Activated CD8-positive, alpha-beta memory T cell treated with anti-CD3 and anti-CD28 coated beads, Interleukin-2, amount 50 U/mL, for 4 hours (primary cell): Measurements from ENCODE around the gene ZNF215.
"Not testable (repeated sequence)": the region's sequence is repeated elsewhere in the genome, so short reads cannot be mapped to it uniquely, and the experiment has no call there.

Experiments
- DNase-seq: peaks from one replicate; pipeline ENCODE4 v3.0.0-alpha.2; 2020

ZNF215 gene

GRCh38 chr11:6926208-6927029, at the start of gene ZNF215:
Gene ZNF215 (plus strand): TSS chr11:6926426. CDS start chr11:6932273, 5,847 bp downstream.
- DNase-seq, result peak; percentile 31

- no peak for DNase-seq
Observed at GRCh38 chr11:6876914-6877313, 49.3 kb upstream of the ZNF215 start.

GRCh38 chr11:6882751-6883150, 43.5 kb upstream of the ZNF215 start:
- DNase-seq, result no peak

- DNase-seq, result not testable (repeated sequence)
Observed at GRCh38 chr11:6887711-6888110, 38.5 kb upstream of the ZNF215 start.

GRCh38 chr11:6888830-6889229, 37.4 kb upstream of the ZNF215 start:
- DNase-seq, result no peak

- no peak for DNase-seq
Observed at GRCh38 chr11:6889835-6890234, 36.4 kb upstream of the ZNF215 start.

- DNase-seq, result no peak
Observed at GRCh38 chr11:6892400-6892799, 33.8 kb upstream of the ZNF215 start, which contains the start of gene OR2D2. Gene OR2D2 (minus strand): TSS chr11:6892500. CDS start chr11:6892500, 0 bp downstream.

GRCh38 chr11:6894097-6894496, 32.1 kb upstream of the ZNF215 start:
- DNase-seq, result no peak

- DNase-seq, result no peak
Observed at GRCh38 chr11:6895010-6895409, 31.2 kb upstream of the ZNF215 start.

- DNase-seq, result no peak
Observed at GRCh38 chr11:6898911-6899310, 27.3 kb upstream of the ZNF215 start.

GRCh38 chr11:6900327-6900999, 25.8 kb upstream of the ZNF215 start:
- DNase-seq, result no peak

GRCh38 chr11:6904804-6905203, 21.4 kb upstream of the ZNF215 start:
- not testable (repeated sequence) for DNase-seq

GRCh38 chr11:6911378-6911777, 14.8 kb upstream of the ZNF215 start:
- DNase-seq, result no peak

- DNase-seq, result no peak
Observed at GRCh38 chr11:6911948-6912347, 14.3 kb upstream of the ZNF215 start.

- no peak for DNase-seq
Observed at GRCh38 chr11:6919698-6920097, 6.5 kb upstream of the ZNF215 start.

GRCh38 chr11:6920702-6921101, 5.5 kb upstream of the ZNF215 start, which contains the start of gene OR2D3:
Gene OR2D3 (plus strand): TSS chr11:6921002. CDS start chr11:6921002, 0 bp downstream.
- no peak for DNase-seq

- DNase-seq, result no peak
Observed at GRCh38 chr11:6925007-6925577, 1.1 kb upstream of the ZNF215 start.

- no peak for DNase-seq
Observed at GRCh38 chr11:6925636-6926207, 504 bp upstream of the ZNF215 start.

GRCh38 chr11:6927030-6927617, 898 bp downstream of the ZNF215 start:
- no peak for DNase-seq

- no peak for DNase-seq
Observed at GRCh38 chr11:6928916-6929315, 2.7 kb downstream of the ZNF215 start.

GRCh38 chr11:6931146-6931713, 5.0 kb downstream of the ZNF215 start:
- DNase-seq, result no peak

GRCh38 chr11:6932145-6932544, 5.9 kb downstream of the ZNF215 start:
- DNase-seq, result no peak

GRCh38 chr11:6941970-6942369, 15.7 kb downstream of the ZNF215 start:
- DNase-seq, result no peak
